Activated T-helper 1 cell treated with anti-CD3 and anti-CD28 coated beads, Interleukin-12 subunit alpha, Interleukin-12 subunit beta, Interleukin-2, Interleukin-4 antibody, amounts not matched to agents 30 ng/mL and 10 ng/mL and 1 ng/mL, durations not matched to agents 14 hours and 24 hours and 36 hours (primary cell): Measurements from ENCODE around the gene PLCL1. TPM values are rescaled to one million over a fixed set of nuclear protein-coding genes. Genes with fewer than 3 reads are reported as not detected.
"Not testable (repeated sequence)": the region's sequence is repeated elsewhere in the genome, so short reads cannot be mapped to it uniquely, and the experiment has no call there.

Experiments
- DNase-seq: peaks from one replicate; pipeline ENCODE4 v3.0.0; 2021; ENCODE audit warnings: low spot score
- H3K27ac Mint-ChIP-seq: one replicate; pipeline ENCODE4 v1.8.0; 2021; ENCODE audit warnings: mild to moderate bottlenecking, mixed read lengths
- H3K27me3 Mint-ChIP-seq: one replicate; pipeline ENCODE4 v1.8.0; 2022; ENCODE audit warnings: mild to moderate bottlenecking, moderate library complexity, mixed read lengths; ENCODE audit not compliant: insufficient read depth
- H3K36me3 Mint-ChIP-seq: one replicate; pipeline ENCODE4 v1.8.0; 2021; ENCODE audit warnings: low read depth, mixed read lengths
- H3K4me1 Mint-ChIP-seq: one replicate; pipeline ENCODE4 v1.8.0; 2021; ENCODE audit warnings: low read depth, mixed read lengths
- H3K4me3 Mint-ChIP-seq: one replicate; pipeline ENCODE4 v1.8.0; 2021; ENCODE audit warnings: mild to moderate bottlenecking, moderate library complexity, mixed read lengths
- H3K9me3 Mint-ChIP-seq: one replicate; pipeline ENCODE4 v1.8.0; 2021; ENCODE audit warnings: mixed read lengths
- intact Hi-C: fragments of 100-400 bp; cut with micrococcal nuclease; formaldehyde crosslinking; loops from one replicate; pipeline ENCODE4 v1.15.1; 2024
- total RNA-seq: library from RNA; stranded (reverse); gene quantifications from 2 replicates; pipeline ENCODE4 v1.2.3, GENCODE V29; 2022

The PLCL1 gene
- total RNA-seq, 1 donor from 2014 or later = 0.62 TPM

GRCh38 chr2:197821550-197822289, 17.3 kb downstream of the PLCL1 start:
- Mint-ChIP-seq H3K27ac (no peak overlapping the region), H3K36me3 (peaks cover 6% of the 10 kb centered on the region), H3K9me3 (no peaks in the 10 kb centered on the region), H3K4me3 (no peak overlapping the region), H3K4me1 (peaks cover 5% of the 10 kb centered on the region), H3K27me3 (no peaks in the 10 kb centered on the region)
- intact Hi-C loops = no loop called here
- DNase-seq = no peak

GRCh38 chr2:197822333-197822732, 17.9 kb downstream of the PLCL1 start:
- no peak for DNase-seq
- Mint-ChIP-seq H3K27ac (no peak overlapping the region), H3K36me3 (peaks cover 6% of the 10 kb centered on the region), H3K9me3 (no peaks in the 10 kb centered on the region), H3K4me3 (no peak overlapping the region), H3K27me3 (no peaks in the 10 kb centered on the region), H3K4me1 (peaks cover 5% of the 10 kb centered on the region)
- intact Hi-C loops = no loop called here

GRCh38 chr2:197827618-197828017, 23.2 kb downstream of the PLCL1 start:
- intact Hi-C loops = no loop called here
- Mint-ChIP-seq H3K27me3 (no peaks in the 10 kb centered on the region), H3K36me3 (peaks cover 2% of the 10 kb centered on the region), H3K27ac (no peak overlapping the region), H3K9me3 (peaks cover 9% of the 10 kb centered on the region), H3K4me1 (no peaks in the 10 kb centered on the region), H3K4me3 (no peak overlapping the region)
- DNase-seq = no peak

GRCh38 chr2:197828464-197829135, 24.2 kb downstream of the PLCL1 start:
- Mint-ChIP-seq H3K27me3 (no peaks in the 10 kb centered on the region), H3K27ac (no peak overlapping the region), H3K4me3 (no peak overlapping the region), H3K36me3 (peaks cover 4% of the 10 kb centered on the region), H3K4me1 (no peaks in the 10 kb centered on the region), H3K9me3 (peaks cover 9% of the 10 kb centered on the region)
- intact Hi-C loops = no loop called here
- no peak for DNase-seq

GRCh38 chr2:197834771-197835170, 30.4 kb downstream of the PLCL1 start:
- H3K27me3 Mint-ChIP-seq, H3K9me3 Mint-ChIP-seq, H3K27ac Mint-ChIP-seq, DNase-seq, H3K4me3 Mint-ChIP-seq, H3K36me3 Mint-ChIP-seq, intact Hi-C loops: not testable (repeated sequence)
- peaks cover 31% of the 10 kb centered on the region for H3K4me1 Mint-ChIP-seq

- DNase-seq = no peak
- Mint-ChIP-seq H3K36me3 (peaks cover 2% of the 10 kb centered on the region), H3K4me3 (no peak overlapping the region), H3K27me3 (no peaks in the 10 kb centered on the region), H3K9me3 (peaks cover 9% of the 10 kb centered on the region), H3K4me1 (peaks cover 36% of the 10 kb centered on the region), H3K27ac (no peak overlapping the region)
- intact Hi-C loops = no loop called here
Measured at GRCh38 chr2:197835293-197835692, 30.9 kb downstream of the PLCL1 start.

- intact Hi-C loops = loop anchor here (1.0 to 2.0 kb wide), 6 partner anchors 9 to 167 kb away; partner anchors contain the start of gene PLCL1
- Mint-ChIP-seq H3K4me3 (peak overlapping the region; percentile 54), H3K27me3 (peaks cover 3% of the 10 kb centered on the region), H3K27ac (peak overlapping the region; percentile 76), H3K4me1 (peaks cover 42% of the 10 kb centered on the region), H3K9me3 (no peaks in the 10 kb centered on the region), H3K36me3 (peaks cover 6% of the 10 kb centered on the region)
- peak; percentile 11 for DNase-seq
Measured at GRCh38 chr2:197838036-197838435, 33.6 kb downstream of the PLCL1 start.

- peak overlapping the region; percentile 76 for H3K27ac Mint-ChIP-seq
- H3K9me3 Mint-ChIP-seq = no peaks in the 10 kb centered on the region
- intact Hi-C loops = loop anchor here (1.0 to 2.0 kb wide), 6 partner anchors 9 to 167 kb away; partner anchors contain the start of gene PLCL1
- H3K4me3 Mint-ChIP-seq = peak overlapping the region; percentile 54
- peaks cover 3% of the 10 kb centered on the region for H3K36me3 Mint-ChIP-seq
- peaks cover 42% of the 10 kb centered on the region for H3K4me1 Mint-ChIP-seq
- H3K27me3 Mint-ChIP-seq = peaks cover 3% of the 10 kb centered on the region
- no peak for DNase-seq
Measured at GRCh38 chr2:197838579-197838978, 34.2 kb downstream of the PLCL1 start.

GRCh38 chr2:197839327-197839726, 34.9 kb downstream of the PLCL1 start:
- DNase-seq = no peak
- Mint-ChIP-seq H3K27ac (no peak overlapping the region), H3K9me3 (no peaks in the 10 kb centered on the region), H3K27me3 (peaks cover 3% of the 10 kb centered on the region), H3K4me3 (no peak overlapping the region), H3K4me1 (peaks cover 42% of the 10 kb centered on the region), H3K36me3 (peaks cover 3% of the 10 kb centered on the region)
- intact Hi-C loops = loop anchor here (2.0 kb wide), 1 partner anchor 27 kb away; no protein-coding TSS in a partner anchor

- peaks cover 3% of the 10 kb centered on the region for H3K36me3 Mint-ChIP-seq
- H3K27me3 Mint-ChIP-seq = peaks cover 3% of the 10 kb centered on the region
- no peak for DNase-seq
- H3K4me3 Mint-ChIP-seq = no peak overlapping the region
- intact Hi-C loops = loop anchor here (2.0 kb wide), 1 partner anchor 27 kb away; no protein-coding TSS in a partner anchor
- H3K4me1 Mint-ChIP-seq = peaks cover 42% of the 10 kb centered on the region
- no peak overlapping the region for H3K27ac Mint-ChIP-seq
- no peaks in the 10 kb centered on the region for H3K9me3 Mint-ChIP-seq
Measured at GRCh38 chr2:197839856-197840255, 35.5 kb downstream of the PLCL1 start.

GRCh38 chr2:197846128-197846527, 41.7 kb downstream of the PLCL1 start:
- Mint-ChIP-seq H3K4me3 (no peak overlapping the region), H3K27ac (no peak overlapping the region), H3K9me3 (no peaks in the 10 kb centered on the region), H3K27me3 (no peaks in the 10 kb centered on the region), H3K4me1 (peaks cover 22% of the 10 kb centered on the region), H3K36me3 (peaks cover 3% of the 10 kb centered on the region)
- DNase-seq = no peak
- intact Hi-C loops = no loop called here

- no peak overlapping the region for H3K27ac Mint-ChIP-seq
- no peaks in the 10 kb centered on the region for H3K27me3 Mint-ChIP-seq
- H3K4me1 Mint-ChIP-seq = peaks cover 28% of the 10 kb centered on the region
- H3K4me3 Mint-ChIP-seq = no peak overlapping the region
- peaks cover 3% of the 10 kb centered on the region for H3K36me3 Mint-ChIP-seq
- intact Hi-C loops = loop anchor here (1.0 kb wide), 1 partner anchor 8 kb away; no protein-coding TSS in a partner anchor
- H3K9me3 Mint-ChIP-seq = no peaks in the 10 kb centered on the region
- no peak for DNase-seq
Measured at GRCh38 chr2:197846777-197847176, 42.4 kb downstream of the PLCL1 start.
